ENCODE measurements around the gene FGFBP3. TPM values are rescaled to one million over a fixed set of nuclear protein-coding genes. Genes with fewer than 3 reads are reported as not detected.
A peak's percentile ranks its signal among the peaks of the same experiment; 100 is the strongest.

Gene FGFBP3
- total and polyA plus RNA-seq, 2 experiments from 2014 or later: 65.7 to 73.9 TPM

DNA sequence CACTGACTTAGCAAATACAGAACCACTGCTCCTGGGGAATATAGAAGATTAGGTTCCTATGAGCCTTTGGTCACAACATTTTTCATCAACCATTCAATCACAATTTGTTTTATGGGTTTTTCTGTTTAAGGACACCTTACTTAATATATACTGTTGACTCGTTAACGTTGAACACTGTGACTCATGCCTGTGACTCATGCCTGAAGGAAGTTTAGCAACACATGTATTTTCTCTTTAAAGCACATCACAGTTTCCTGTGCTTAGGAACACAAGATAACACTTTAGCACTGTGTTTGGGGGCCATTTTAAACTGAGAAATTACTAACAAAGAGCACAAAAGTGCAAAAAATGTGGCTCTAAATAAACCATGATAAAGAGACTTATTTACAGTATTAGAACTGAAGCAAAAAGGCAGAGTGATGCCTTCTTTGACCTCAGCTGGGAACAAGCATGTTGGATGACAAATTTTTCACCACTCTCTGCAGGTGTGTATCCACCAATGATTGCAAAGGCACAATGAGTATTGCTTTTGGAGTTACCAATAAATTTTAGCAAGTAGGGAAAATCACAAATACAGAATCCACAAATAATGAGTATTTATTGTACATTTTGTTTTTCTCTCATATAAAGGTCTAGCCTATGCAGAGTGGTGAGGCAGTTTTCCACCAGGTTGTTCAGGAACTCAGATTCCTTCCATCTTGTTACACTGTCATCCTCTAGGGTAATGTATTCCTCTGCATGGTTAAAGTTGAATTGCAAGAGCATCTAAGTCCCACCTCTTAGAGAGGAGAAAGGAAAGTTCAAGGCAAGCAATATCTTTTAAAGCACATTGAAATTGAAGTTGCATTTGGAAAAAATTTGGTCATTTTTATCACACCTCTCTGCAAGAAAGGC lies 7.3 kb downstream of the FGFBP3 start (continued):
- TF ChIP-seq, protein P1, sequence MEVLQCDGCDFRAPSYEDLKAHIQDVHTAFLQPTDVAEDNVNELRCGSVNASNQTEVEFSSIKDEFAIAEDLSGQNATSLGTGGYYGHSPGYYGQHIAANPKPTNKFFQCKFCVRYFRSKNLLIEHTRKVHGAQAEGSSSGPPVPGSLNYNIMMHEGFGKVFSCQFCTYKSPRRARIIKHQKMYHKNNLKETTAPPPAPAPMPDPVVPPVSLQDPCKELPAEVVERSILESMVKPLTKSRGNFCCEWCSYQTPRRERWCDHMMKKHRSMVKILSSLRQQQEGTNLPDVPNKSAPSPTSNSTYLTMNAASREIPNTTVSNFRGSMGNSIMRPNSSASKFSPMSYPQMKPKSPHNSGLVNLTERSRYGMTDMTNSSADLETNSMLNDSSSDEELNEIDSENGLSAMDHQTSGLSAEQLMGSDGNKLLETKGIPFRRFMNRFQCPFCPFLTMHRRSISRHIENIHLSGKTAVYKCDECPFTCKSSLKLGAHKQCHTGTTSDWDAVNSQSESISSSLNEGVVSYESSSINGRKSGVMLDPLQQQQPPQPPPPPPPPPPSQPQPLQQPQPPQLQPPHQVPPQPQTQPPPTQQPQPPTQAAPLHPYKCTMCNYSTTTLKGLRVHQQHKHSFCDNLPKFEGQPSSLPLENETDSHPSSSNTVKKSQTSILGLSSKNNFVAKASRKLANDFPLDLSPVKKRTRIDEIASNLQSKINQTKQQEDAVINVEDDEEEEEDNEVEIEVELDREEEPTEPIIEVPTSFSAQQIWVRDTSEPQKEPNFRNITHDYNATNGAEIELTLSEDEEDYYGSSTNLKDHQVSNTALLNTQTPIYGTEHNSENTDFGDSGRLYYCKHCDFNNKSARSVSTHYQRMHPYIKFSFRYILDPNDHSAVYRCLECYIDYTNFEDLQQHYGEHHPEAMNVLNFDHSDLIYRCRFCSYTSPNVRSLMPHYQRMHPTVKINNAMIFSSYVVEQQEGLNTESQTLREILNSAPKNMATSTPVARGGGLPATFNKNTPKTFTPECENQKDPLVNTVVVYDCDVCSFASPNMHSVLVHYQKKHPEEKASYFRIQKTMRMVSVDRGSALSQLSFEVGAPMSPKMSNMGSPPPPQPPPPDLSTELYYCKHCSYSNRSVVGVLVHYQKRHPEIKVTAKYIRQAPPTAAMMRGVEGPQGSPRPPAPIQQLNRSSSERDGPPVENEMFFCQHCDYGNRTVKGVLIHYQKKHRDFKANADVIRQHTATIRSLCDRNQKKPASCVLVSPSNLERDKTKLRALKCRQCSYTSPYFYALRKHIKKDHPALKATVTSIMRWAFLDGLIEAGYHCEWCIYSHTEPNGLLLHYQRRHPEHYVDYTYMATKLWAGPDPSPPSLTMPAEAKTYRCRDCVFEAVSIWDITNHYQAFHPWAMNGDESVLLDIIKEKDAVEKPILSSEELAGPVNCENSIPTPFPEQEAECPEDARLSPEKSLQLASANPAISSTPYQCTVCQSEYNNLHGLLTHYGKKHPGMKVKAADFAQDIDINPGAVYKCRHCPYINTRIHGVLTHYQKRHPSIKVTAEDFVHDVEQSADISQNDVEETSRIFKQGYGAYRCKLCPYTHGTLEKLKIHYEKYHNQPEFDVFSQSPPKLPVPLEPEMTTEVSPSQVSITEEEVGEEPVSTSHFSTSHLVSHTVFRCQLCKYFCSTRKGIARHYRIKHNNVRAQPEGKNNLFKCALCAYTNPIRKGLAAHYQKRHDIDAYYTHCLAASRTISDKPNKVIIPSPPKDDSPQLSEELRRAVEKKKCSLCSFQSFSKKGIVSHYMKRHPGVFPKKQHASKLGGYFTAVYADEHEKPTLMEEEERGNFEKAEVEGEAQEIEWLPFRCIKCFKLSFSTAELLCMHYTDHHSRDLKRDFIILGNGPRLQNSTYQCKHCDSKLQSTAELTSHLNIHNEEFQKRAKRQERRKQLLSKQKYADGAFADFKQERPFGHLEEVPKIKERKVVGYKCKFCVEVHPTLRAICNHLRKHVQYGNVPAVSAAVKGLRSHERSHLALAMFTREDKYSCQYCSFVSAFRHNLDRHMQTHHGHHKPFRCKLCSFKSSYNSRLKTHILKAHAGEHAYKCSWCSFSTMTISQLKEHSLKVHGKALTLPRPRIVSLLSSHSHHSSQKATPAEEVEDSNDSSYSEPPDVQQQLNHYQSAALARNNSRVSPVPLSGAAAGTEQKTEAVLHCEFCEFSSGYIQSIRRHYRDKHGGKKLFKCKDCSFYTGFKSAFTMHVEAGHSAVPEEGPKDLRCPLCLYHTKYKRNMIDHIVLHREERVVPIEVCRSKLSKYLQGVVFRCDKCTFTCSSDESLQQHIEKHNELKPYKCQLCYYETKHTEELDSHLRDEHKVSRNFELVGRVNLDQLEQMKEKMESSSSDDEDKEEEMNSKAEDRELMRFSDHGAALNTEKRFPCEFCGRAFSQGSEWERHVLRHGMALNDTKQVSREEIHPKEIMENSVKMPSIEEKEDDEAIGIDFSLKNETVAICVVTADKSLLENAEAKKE (CRISPR knock-in tag; IDR thresholded peaks at IDR 0.05): no peak
- TF ChIP-seq EZH2phosphoT487 (IDR thresholded peaks at IDR 0.05; ENCODE audit: unreplicated experiment) (no peak), JUNB (IDR thresholded peaks at IDR 0.05; ENCODE audit: unreplicated experiment) (no peak), CREB1 (CRISPR knock-in tag; IDR thresholded peaks at IDR 0.05; ENCODE audit: low read depth) (no peak)

DNA sequence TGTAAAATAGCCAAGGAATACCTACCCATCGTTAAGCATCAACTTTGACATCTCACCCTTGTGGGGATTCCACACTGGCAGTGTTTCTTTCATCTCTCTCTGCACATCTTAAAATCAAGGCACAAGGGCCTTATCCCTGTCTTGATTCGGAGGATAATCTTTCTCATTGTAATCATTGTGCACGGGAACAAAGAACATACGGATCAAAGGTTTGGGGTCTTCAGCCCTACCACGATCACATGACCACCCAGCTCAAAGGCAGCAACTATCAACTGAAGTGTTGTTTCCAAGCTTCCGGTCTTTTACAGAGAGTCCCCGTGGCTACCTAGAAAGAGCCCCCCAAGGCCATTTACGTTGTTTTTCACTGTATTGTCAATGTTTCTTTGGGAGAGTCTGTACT lies 11.9 kb downstream of the FGFBP3 start:
- Mint-ChIP-seq H3K4me3 (no peak overlapping the region), H3K27ac (no peak overlapping the region), H3K9me3 (peaks cover 7% of the 10 kb centered on the region; the same call in 1 of the 3 replicates), H3K36me3 (ENCODE audit: low read depth) (peaks cover 2% of the 10 kb centered on the region; the same call in 1 of the 3 replicates), H3K27me3 (ENCODE audit: insufficient read depth, low read depth, poor library complexity) (no peaks in the 10 kb centered on the region), H3K4me1 (peaks cover 11% of the 10 kb centered on the region)
- peak overlapping the region; percentile 80 for H2AFZ ChIP-seq
- H3F3A ChIP-seq (replicated peaks; ENCODE audit: low read depth): no peaks in the 10 kb centered on the region; the same call in 1 of the 2 replicates
- ATAC-seq: no peak
- peaks cover 1% of the 10 kb centered on the region; the same call in 1 of the 2 replicates for H3K4me1 ChIP-seq (ENCODE audit: insufficient read depth)
- no peaks in the 10 kb centered on the region for H4K20me1 ChIP-seq (replicated peaks; ENCODE audit: insufficient read depth)
- H3K4me2 ChIP-seq: no peak overlapping the region
- H3K9me2 ChIP-seq (ENCODE audit: insufficient read depth): peaks cover 10% of the 10 kb centered on the region; the same call in 1 of the 2 replicates
- H3K79me2 ChIP-seq (replicated peaks; ENCODE audit: insufficient read depth): no peaks in the 10 kb centered on the region
- no peak overlapping the region for H3K27ac ChIP-seq (ENCODE audit: low read depth)
- H3K4me3 ChIP-seq: no peak overlapping the region
- no peak for DNase-seq (ENCODE audit: low spot score)
- no peaks in the 10 kb centered on the region for H3K36me3 ChIP-seq (ENCODE audit: insufficient read depth)
- H3K27me3 ChIP-seq (ENCODE audit: insufficient read depth): no peaks in the 10 kb centered on the region
- TF ChIP-seq POLR2AphosphoS5 (IDR thresholded peaks at IDR 0.05; ENCODE audit: low read depth): no peak
- no peak for TF ChIP-seq ZNF114 (CRISPR knock-in tag; IDR thresholded peaks at IDR 0.05)
- TF ChIP-seq JUNB (IDR thresholded peaks at IDR 0.05; ENCODE audit: unreplicated experiment): no peak
- no peak for TF ChIP-seq NANOG (IDR thresholded peaks at IDR 0.05; ENCODE audit: borderline replicate concordance)
- TF ChIP-seq STAT1 (IDR thresholded peaks at IDR 0.05; ENCODE audit: unreplicated experiment): no peak
- TF ChIP-seq, protein P2, sequence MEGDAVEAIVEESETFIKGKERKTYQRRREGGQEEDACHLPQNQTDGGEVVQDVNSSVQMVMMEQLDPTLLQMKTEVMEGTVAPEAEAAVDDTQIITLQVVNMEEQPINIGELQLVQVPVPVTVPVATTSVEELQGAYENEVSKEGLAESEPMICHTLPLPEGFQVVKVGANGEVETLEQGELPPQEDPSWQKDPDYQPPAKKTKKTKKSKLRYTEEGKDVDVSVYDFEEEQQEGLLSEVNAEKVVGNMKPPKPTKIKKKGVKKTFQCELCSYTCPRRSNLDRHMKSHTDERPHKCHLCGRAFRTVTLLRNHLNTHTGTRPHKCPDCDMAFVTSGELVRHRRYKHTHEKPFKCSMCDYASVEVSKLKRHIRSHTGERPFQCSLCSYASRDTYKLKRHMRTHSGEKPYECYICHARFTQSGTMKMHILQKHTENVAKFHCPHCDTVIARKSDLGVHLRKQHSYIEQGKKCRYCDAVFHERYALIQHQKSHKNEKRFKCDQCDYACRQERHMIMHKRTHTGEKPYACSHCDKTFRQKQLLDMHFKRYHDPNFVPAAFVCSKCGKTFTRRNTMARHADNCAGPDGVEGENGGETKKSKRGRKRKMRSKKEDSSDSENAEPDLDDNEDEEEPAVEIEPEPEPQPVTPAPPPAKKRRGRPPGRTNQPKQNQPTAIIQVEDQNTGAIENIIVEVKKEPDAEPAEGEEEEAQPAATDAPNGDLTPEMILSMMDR (conservative IDR thresholded peaks at IDR 0.05; ENCODE audit: low read depth in 2 of 2): no peak
- no peak for TF ChIP-seq ZNF331 (CRISPR knock-in tag; IDR thresholded peaks at IDR 0.05; ENCODE audit: low read depth)
- TF ChIP-seq, protein P3, sequence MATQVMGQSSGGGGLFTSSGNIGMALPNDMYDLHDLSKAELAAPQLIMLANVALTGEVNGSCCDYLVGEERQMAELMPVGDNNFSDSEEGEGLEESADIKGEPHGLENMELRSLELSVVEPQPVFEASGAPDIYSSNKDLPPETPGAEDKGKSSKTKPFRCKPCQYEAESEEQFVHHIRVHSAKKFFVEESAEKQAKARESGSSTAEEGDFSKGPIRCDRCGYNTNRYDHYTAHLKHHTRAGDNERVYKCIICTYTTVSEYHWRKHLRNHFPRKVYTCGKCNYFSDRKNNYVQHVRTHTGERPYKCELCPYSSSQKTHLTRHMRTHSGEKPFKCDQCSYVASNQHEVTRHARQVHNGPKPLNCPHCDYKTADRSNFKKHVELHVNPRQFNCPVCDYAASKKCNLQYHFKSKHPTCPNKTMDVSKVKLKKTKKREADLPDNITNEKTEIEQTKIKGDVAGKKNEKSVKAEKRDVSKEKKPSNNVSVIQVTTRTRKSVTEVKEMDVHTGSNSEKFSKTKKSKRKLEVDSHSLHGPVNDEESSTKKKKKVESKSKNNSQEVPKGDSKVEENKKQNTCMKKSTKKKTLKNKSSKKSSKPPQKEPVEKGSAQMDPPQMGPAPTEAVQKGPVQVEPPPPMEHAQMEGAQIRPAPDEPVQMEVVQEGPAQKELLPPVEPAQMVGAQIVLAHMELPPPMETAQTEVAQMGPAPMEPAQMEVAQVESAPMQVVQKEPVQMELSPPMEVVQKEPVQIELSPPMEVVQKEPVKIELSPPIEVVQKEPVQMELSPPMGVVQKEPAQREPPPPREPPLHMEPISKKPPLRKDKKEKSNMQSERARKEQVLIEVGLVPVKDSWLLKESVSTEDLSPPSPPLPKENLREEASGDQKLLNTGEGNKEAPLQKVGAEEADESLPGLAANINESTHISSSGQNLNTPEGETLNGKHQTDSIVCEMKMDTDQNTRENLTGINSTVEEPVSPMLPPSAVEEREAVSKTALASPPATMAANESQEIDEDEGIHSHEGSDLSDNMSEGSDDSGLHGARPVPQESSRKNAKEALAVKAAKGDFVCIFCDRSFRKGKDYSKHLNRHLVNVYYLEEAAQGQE (IDR thresholded peaks at IDR 0.05; ENCODE audit: unreplicated experiment): no peak

Measured in GM23338 (cell line).